ENCODE results near the gene USP25. TPM values are rescaled to one million over a fixed set of nuclear protein-coding genes. Genes with fewer than 3 reads are reported as not detected.

The USP25 gene
- total and polyA plus RNA-seq, 2 of the 8 experiments (the other 6 are each of a cell fraction or from before 2014, with no cell fraction given), result 11.2 to 48.1 TPM

DNA sequence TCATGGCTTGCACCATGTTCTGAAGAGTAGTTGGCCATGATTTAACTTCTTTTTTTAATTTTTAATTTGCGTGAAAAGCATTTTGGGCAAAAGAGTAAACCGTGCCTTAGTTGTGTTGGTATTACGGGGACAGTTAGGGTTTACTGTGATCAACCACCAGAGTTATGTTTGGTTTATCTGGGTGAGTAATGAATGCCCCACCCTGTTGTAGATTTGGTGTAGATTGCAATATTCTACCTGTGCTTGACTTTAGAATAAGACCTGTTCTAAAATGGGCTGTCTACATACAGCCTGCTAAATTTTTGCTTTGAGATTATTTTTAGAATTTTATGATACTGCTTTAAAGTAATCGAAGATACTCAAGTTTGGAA, 1.4 kb downstream of the USP25 start (continued):
- TF ChIP-seq, protein P1, sequence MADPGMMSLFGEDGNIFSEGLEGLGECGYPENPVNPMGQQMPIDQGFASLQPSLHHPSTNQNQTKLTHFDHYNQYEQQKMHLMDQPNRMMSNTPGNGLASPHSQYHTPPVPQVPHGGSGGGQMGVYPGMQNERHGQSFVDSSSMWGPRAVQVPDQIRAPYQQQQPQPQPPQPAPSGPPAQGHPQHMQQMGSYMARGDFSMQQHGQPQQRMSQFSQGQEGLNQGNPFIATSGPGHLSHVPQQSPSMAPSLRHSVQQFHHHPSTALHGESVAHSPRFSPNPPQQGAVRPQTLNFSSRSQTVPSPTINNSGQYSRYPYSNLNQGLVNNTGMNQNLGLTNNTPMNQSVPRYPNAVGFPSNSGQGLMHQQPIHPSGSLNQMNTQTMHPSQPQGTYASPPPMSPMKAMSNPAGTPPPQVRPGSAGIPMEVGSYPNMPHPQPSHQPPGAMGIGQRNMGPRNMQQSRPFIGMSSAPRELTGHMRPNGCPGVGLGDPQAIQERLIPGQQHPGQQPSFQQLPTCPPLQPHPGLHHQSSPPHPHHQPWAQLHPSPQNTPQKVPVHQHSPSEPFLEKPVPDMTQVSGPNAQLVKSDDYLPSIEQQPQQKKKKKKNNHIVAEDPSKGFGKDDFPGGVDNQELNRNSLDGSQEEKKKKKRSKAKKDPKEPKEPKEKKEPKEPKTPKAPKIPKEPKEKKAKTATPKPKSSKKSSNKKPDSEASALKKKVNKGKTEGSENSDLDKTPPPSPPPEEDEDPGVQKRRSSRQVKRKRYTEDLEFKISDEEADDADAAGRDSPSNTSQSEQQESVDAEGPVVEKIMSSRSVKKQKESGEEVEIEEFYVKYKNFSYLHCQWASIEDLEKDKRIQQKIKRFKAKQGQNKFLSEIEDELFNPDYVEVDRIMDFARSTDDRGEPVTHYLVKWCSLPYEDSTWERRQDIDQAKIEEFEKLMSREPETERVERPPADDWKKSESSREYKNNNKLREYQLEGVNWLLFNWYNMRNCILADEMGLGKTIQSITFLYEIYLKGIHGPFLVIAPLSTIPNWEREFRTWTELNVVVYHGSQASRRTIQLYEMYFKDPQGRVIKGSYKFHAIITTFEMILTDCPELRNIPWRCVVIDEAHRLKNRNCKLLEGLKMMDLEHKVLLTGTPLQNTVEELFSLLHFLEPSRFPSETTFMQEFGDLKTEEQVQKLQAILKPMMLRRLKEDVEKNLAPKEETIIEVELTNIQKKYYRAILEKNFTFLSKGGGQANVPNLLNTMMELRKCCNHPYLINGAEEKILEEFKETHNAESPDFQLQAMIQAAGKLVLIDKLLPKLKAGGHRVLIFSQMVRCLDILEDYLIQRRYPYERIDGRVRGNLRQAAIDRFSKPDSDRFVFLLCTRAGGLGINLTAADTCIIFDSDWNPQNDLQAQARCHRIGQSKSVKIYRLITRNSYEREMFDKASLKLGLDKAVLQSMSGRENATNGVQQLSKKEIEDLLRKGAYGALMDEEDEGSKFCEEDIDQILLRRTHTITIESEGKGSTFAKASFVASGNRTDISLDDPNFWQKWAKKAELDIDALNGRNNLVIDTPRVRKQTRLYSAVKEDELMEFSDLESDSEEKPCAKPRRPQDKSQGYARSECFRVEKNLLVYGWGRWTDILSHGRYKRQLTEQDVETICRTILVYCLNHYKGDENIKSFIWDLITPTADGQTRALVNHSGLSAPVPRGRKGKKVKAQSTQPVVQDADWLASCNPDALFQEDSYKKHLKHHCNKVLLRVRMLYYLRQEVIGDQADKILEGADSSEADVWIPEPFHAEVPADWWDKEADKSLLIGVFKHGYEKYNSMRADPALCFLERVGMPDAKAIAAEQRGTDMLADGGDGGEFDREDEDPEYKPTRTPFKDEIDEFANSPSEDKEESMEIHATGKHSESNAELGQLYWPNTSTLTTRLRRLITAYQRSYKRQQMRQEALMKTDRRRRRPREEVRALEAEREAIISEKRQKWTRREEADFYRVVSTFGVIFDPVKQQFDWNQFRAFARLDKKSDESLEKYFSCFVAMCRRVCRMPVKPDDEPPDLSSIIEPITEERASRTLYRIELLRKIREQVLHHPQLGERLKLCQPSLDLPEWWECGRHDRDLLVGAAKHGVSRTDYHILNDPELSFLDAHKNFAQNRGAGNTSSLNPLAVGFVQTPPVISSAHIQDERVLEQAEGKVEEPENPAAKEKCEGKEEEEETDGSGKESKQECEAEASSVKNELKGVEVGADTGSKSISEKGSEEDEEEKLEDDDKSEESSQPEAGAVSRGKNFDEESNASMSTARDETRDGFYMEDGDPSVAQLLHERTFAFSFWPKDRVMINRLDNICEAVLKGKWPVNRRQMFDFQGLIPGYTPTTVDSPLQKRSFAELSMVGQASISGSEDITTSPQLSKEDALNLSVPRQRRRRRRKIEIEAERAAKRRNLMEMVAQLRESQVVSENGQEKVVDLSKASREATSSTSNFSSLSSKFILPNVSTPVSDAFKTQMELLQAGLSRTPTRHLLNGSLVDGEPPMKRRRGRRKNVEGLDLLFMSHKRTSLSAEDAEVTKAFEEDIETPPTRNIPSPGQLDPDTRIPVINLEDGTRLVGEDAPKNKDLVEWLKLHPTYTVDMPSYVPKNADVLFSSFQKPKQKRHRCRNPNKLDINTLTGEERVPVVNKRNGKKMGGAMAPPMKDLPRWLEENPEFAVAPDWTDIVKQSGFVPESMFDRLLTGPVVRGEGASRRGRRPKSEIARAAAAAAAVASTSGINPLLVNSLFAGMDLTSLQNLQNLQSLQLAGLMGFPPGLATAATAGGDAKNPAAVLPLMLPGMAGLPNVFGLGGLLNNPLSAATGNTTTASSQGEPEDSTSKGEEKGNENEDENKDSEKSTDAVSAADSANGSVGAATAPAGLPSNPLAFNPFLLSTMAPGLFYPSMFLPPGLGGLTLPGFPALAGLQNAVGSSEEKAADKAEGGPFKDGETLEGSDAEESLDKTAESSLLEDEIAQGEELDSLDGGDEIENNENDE (IDR thresholded peaks at IDR 0.05; ENCODE audit: insufficient replicate concordance, low read length), result no peak
- TF ChIP-seq, protein P2, sequence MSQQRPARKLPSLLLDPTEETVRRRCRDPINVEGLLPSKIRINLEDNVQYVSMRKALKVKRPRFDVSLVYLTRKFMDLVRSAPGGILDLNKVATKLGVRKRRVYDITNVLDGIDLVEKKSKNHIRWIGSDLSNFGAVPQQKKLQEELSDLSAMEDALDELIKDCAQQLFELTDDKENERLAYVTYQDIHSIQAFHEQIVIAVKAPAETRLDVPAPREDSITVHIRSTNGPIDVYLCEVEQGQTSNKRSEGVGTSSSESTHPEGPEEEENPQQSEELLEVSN (IDR thresholded peaks at IDR 0.05), result no peak
- TF ChIP-seq NRF1 (IDR thresholded peaks at IDR 0.05; ENCODE audit: low read depth, low read length) (no peak), KDM5A (IDR thresholded peaks at IDR 0.05; ENCODE audit: low read length) (no peak), CHD2 (IDR thresholded peaks at IDR 0.05; ENCODE audit: low read length) (no peak), HDAC6 (IDR thresholded peaks at IDR 0.05; ENCODE audit: low read depth, low read length) (no peak)

Data from H1 (cell line).